NCI-H128 (cell line): ENCODE results near the gene C3orf80.
"Not testable (repeated sequence)": the region's sequence is repeated elsewhere in the genome, so short reads cannot be mapped to it uniquely, and the experiment has no call there.

Experiments used
- DNase-seq: peaks from one replicate; lab custom pipeline; 2025; ENCODE audit not compliant: unreplicated experiment; lab: John Stamatoyannopoulos, UW

Gene C3orf80

DNA sequence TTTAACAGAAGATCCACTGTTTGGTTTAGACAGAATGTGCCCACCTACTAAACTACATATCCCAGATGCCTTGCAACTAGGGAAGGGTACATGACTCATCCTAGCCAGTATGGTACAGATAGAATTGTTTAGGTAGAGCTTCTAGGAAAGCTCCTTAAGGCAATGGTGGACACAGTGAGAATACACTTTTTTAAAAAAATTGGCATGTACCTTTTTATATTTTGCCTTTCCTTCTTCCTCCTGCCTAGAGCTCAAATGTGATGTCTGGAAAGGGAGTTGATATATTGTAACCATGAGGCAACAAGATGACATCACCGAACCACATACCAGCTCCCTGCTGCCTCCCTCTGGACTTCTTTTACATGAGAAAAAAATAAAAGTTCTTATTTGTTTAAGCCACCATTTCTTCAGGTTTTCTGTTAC is 14.4 kb upstream of the C3orf80 start:
- DNase-seq: no peak

DNA sequence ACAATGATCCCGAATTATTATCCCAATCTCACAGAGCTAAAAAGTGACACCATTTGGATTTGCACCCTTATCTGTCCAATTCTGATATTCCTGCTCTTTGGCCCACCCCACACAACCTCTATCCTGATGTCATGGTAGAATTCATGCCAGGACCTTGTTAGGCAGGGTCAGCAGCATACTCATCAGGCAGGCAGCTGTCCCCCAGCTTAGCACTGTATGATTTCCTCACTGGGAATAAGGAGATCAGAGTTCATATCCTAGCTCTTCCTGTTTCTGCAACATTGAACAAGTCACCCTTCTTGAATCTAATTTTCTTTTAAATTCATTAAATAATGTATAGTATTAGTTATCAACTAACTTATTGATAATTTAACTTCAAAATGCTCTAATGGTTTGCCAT is 12.0 kb upstream of the C3orf80 start:
- DNase-seq: no peak

DNA sequence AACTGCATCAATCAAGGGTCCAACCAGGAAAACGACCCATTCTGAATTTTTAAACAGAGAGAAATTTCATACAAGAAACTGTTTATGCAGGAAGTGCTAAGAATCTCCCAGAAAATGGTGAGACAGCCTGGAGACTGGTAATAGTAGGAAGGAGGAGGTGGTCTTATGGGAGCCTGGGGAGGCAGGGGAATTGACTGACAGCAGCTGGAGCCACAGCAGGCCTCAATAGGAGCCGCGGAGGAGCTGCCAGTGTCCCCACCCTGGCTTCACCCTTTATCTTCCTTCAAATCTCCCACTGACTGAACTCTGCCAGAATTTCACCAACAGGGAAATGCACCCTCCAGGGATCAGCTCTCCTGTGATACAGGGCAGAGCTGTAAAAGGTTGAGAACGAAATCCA is 7.5 kb upstream of the C3orf80 start:
- DNase-seq: no peak

DNA sequence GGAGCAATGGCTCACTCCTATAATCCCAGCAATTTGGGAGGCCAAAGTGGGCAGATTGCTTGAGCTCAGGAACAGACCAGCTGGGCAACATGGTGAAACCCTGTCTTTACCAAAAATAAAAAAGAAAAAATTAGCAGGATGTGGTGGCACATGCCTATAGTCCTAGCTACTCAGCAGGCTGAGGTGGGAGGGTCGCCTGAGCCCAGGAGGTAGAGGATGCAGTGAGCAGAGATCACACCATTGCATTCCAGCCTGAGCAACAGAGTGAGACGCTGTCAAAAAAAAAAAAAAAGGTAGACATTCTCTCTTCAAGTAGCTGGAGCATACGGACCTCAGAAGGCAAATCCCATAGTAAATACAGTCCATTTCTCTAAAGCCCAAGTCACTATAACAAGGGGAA is 7.1 kb upstream of the C3orf80 start:
- no peak for DNase-seq

DNA sequence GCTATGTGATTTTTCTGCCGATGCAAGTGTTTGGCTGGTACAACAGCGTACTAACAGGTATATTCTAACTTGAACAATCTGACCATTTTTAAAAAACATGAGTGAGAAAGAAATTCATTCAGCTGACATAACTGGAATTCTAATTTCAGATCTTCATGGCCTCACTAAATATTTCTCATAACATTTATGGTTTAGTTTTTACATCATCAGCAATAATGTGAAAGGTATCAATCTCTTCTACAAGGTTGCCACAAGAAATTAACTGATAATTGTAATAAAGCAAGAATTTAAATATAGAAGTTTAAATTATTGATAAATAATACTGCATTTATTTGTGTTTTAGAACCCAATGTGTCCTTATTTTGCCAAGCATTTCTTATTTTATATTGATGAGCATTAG is 5.2 kb upstream of the C3orf80 start:
- DNase-seq: no peak

DNA sequence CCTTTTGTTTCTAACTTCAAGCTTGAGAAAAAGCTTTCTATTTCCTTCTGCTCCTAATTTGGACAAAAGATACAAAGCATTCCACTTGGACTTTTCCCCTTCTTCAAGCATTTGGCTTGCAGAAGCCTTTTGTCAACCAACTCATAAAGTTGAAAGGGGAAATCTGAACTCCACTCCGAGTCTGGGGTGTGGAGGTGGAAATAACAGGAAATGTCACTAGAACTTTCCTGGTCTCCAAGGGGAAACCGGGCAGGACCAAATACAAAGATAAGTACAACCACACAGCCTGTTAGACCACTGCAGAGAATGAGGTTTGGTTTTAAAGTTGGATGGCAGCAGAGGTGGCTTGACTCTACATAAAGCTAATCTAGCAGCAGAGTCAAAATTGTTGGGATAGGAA is 4.2 kb upstream of the C3orf80 start:
- no peak for DNase-seq

DNA sequence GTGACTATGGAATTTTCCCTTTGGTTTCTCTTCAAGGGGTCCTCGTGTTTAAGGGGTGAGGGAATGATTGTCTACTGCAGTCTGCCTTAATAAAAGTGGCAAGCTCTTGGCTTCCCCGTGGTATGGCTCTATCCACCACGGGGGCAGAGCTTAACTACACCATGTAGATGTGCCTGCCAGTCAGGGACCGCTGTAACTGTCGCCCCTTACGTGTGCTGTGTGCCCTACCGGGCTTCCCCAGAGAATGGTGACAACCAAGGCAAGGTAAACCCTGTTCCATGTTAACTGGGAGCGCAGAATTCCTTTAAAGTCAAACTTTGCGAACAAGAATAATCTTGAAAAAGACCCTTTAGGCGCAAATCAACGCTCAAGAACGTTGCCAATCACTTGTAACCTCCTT is 966 bp upstream of the C3orf80 start:
- no peak for DNase-seq

GRCh38 chr3:160224811-160225175 is 429 bp upstream of the C3orf80 start:
- no peak for DNase-seq

- no peak for DNase-seq
Measured at GRCh38 chr3:160226026-160226907, 1.0 kb downstream of the C3orf80 start.

GRCh38 chr3:160227419-160227818 is 2.2 kb downstream of the C3orf80 start:
- DNase-seq: no peak

GRCh38 chr3:160232014-160232413 is 6.8 kb downstream of the C3orf80 start:
- no peak for DNase-seq

DNA sequence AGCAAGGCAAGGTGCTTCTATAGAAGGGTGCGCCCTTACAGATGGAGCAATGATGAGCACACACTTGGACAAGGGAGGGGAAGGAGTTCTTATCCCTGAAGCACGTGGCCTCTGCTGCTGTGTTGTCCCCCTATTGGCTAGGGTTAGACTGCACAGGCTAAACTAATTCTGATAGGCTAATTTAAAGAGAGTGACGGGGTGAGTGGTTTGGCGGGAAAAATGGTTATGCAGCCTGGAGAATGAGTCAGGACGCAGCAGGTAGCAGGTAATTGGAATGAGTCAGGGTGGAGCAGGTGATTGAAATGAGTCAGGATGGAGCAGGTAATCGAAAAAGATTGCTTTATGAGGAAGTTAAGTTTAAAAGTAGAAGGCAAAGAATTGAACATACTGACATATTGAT is 15.5 kb downstream of the C3orf80 start:
- DNase-seq: not testable (repeated sequence)

DNA sequence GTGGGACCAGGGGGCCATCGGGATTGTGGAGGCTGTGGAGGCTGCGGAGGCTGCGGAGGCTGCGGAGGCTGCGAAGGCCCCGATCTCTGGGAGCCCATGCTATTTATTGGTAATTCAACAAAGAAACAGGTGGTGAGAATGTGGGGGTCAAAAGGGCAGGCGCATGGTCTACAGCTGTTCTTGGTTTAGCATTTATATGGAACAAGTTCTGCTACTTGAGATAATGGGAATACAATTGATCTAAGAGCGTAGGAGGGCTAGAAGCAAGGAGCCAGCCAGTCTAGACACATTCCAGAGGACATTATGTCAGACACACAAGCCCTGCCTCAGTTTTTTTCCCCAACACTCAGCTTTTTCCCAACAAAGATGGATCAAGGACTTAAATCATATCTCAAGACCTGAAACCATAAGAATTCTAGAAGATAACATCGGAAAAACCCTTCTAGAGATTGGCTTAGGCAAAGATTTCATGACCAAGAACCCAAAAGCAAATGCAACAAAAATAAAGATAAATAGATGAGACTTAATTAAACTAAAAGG is 20.1 kb downstream of the C3orf80 start:
- DNase-seq: no peak

DNA sequence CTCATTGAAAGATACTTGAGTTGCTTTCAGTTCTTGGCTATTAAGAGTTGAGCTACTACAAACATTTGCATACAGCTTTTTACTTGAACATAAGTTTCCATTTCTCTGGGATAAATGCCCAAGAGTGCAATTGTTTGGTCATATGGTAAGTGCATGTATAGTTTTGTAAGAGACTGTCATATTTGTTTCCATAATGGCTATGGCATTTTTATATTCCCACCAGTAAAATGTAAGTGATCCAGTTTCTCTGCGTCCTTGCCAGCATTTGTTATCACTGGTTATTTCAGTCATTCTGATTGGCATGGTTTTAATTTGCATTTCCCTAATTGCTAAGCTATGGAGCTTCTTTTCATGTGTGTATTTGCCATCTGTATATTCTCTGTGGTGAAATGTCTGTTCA is 22.5 kb downstream of the C3orf80 start:
- no peak for DNase-seq

GRCh38 chr3:160253298-160253697 is 28.1 kb downstream of the C3orf80 start:
- DNase-seq: no peak

- DNase-seq: no peak
Measured at GRCh38 chr3:160257606-160258005, 32.4 kb downstream of the C3orf80 start.

DNA sequence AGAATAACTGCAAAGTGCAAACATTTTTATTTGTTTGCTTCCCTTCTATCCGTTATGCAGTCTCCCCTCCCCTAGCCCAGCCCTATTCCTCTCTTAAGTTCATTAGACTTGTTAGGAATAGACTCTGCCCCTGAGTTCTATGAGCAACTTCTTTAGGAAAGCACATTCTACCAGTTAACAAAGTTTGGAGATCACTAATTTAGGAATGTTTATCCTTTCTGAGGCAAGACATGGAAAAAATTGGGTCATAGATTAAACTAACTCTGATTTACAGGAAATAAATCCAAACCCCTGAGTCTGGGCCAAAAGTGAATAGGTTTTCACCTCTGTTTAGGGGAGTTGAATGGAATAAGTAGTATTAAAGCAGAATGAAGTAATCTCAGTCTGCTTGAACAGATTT is 34.4 kb downstream of the C3orf80 start:
- DNase-seq: no peak

- DNase-seq: no peak
Measured at GRCh38 chr3:160260587-160261270, 35.5 kb downstream of the C3orf80 start.

DNA sequence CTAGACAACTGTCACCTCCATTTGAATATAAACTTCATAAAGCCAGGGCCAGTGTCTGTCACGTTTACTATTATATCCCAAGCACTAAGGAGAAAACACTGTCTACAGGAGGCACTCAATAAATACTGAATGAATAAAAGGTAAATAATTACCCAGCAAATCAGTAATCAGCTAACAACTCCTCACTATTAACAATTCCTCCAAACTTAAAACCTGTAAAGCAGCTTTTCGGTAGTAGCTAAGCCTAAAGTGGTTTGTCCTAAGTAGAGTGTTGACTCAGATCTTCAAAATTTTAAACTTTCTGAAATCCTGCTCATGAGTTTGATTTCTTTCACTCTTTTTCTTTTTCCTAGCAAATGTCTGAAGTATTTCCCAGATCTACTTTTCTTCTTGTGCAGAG is 39.9 kb downstream of the C3orf80 start:
- no peak for DNase-seq
